C4-2B (cell line): ENCODE measurements around the gene SPRED2.

Experiments used
- CTCF ChIP-seq: fragments of 450-650 bp; conservative IDR thresholded peaks from 2 replicates; pipeline ENCODE4 v1.5.1; 2017; ENCODE audit warnings: mild to moderate bottlenecking
- ZFX ChIP-seq: fragments of 450-650 bp; IDR thresholded peaks from 2 replicates; pipeline ENCODE4 v1.6.1; 2017

GRCh38 chr2:65390134-65390533, 42.3 kb downstream of the SPRED2 start:
- TF ChIP-seq CTCF (no peak), ZFX (no peak)
